HepG2 (cell line): ENCODE results near the gene CIAPIN1.

Experiments
- EP300 ChIP-seq, 3 experiments: sonication (generic) in 1 of 3; formaldehyde crosslinking in 1 of 3; IDR thresholded peaks; 2 replicates each; pipeline versions ENCODE4 v1.5.1 to v1.6.1; 2011 to 2020; ENCODE audit warnings: low read depth in 2 of 3, low read length in 2 of 3, borderline replicate concordance in 1 of 3, improper control_type of control experiment in 1 of 3, mild to moderate bottlenecking in 1 of 3, missing genetic modification reagents in 1 of 3, moderate library complexity in 1 of 3
- HBP1 ChIP-seq: IDR thresholded peaks from 2 replicates; pipeline ENCODE4 v1.6.1; 2016; ENCODE audit warnings: low read depth, control low read depth
- MXI1 ChIP-seq: IDR thresholded peaks from 3 replicates; pipeline ENCODE4 v1.6.1; 2012; ENCODE audit warnings: low read depth, low read length, inconsistent platforms, borderline replicate concordance
- NPAS2 ChIP-seq: sonication (generic); formaldehyde crosslinking; IDR thresholded peaks from 2 replicates; pipeline ENCODE4 v1.8.0; 2022; ENCODE audit warnings: mild to moderate bottlenecking, missing genetic modification reagents, borderline replicate concordance
- NR2F2 ChIP-seq: IDR thresholded peaks from 2 replicates; pipeline ENCODE4 v1.6.1; 2012; ENCODE audit warnings: low read depth, inconsistent platforms, borderline replicate concordance
- PAWR ChIP-seq: sonication (generic); formaldehyde crosslinking; IDR thresholded peaks from 2 replicates; pipeline ENCODE4 v1.4.0; 2020; ENCODE audit warnings: missing genetic modification reagents, mild to moderate bottlenecking, borderline replicate concordance
- U2AF1 ChIP-seq: fragments of 200-400 bp; formaldehyde crosslinking; optimal IDR thresholded peaks from 2 replicates; pipeline ENCODE3; 2017; ENCODE audit warnings: mild to moderate bottlenecking, low read depth, low read length
- ZBTB49 ChIP-seq: sonication (generic); formaldehyde crosslinking; IDR thresholded peaks from 2 replicates; pipeline ENCODE4 v1.4.0; 2020; ENCODE audit warnings: missing genetic modification reagents, borderline replicate concordance
- ZFAT ChIP-seq: sonication (generic); formaldehyde crosslinking; conservative IDR thresholded peaks from 2 replicates; pipeline ENCODE4 v1.8.1; 2023; ENCODE audit warnings: missing genetic modification reagents, inconsistent platforms
- ZFX ChIP-seq: sonication (generic); formaldehyde crosslinking; IDR thresholded peaks from 2 replicates; pipeline ENCODE4 v1.4.0; 2020; ENCODE audit warnings: mild to moderate bottlenecking, low read depth, missing genetic modification reagents, moderate library complexity

- TF ChIP-seq ZFX (CRISPR knock-in tag) (no peak), HBP1 (CRISPR knock-in tag) (no peak), EP300 (IDR thresholded peaks at IDR 0.05; ENCODE audit: low read depth in 2 of 2, low read length in 2 of 2) (no peak), EP300 (CRISPR knock-in tag; IDR thresholded peaks at IDR 0.05; ENCODE audit: borderline replicate concordance) (no peak), MXI1 (no peak), NR2F2 (no peak), NPAS2 (CRISPR knock-in tag) (no peak), PAWR (CRISPR knock-in tag) (no peak), U2AF1 (no peak), ZFAT (CRISPR knock-in tag) (no peak), ZBTB49 (CRISPR knock-in tag) (no peak)
Measured at GRCh38 chr16:57469046-57469445, 21.9 kb upstream of the CIAPIN1 start.
